Naive thymus-derived CD4-positive, alpha-beta T cell (primary cell): Measurements from ENCODE around the gene SSNA1. TPM values are rescaled to one million over a fixed set of nuclear protein-coding genes. Genes with fewer than 3 reads are reported as not detected.

ENCODE experiments used
- ATAC-seq: fragments of 150-1000 bp; cut with Tn5 transposase; 2 replicates; pipeline ENCODE4 v1.10.0; 2021; ENCODE audit warnings: mild to moderate bottlenecking, moderate library complexity
- CTCF ChIA-PET: fragments of 350-600 bp; sonication (Branson Sonifier 250); formaldehyde crosslinking; loops from one replicate; lab custom pipeline; 2021; ENCODE audit warnings: antibody characterized with exemption; lab: Charles Lee
- POLR2A ChIA-PET: fragments of 350-600 bp; sonication (Branson Sonifier 250); formaldehyde crosslinking; loops from one replicate; lab custom pipeline; 2021; ENCODE audit warnings: antibody characterized with exemption, inconsistent platforms; lab: Charles Lee
- DNase-seq, 9 donors: peaks; one replicate each; pipeline versions ENCODE4 v3.0.0 to v3.0.0-alpha.2; 2020 to 2022; ENCODE audit warnings: mixed read lengths in 1 of 9
- H3K27ac ChIP-seq: one replicate; pipeline ENCODE4 v1.7.0; 2013; ENCODE audit warnings: mild to moderate bottlenecking, low read depth, low read length, moderate library complexity
- H3K27me3 ChIP-seq, 2 donors: one replicate each; pipeline ENCODE4 v1.7.0; 2013; ENCODE audit warnings: low read length in 2 of 2, mild to moderate bottlenecking in 2 of 2, moderate library complexity in 2 of 2; ENCODE audit not compliant: control insufficient read depth in 2 of 2, insufficient read depth in 2 of 2
- H3K36me3 ChIP-seq, 3 experiments: 1 replicate in 2 of 3; 2 replicates in 1 of 3; pipeline ENCODE4 v1.7.0; 2013; ENCODE audit warnings: low read length in 3 of 3, mild to moderate bottlenecking in 3 of 3, moderate library complexity in 1 of 3; ENCODE audit not compliant: insufficient read depth in 3 of 3, control insufficient read depth in 2 of 3
- H3K4me1 ChIP-seq, 2 donors: one replicate each; pipeline ENCODE4 v1.7.0; 2013; ENCODE audit warnings: low read length in 2 of 2, mild to moderate bottlenecking in 2 of 2, moderate library complexity in 1 of 2; ENCODE audit not compliant: control insufficient read depth in 2 of 2, insufficient read depth in 2 of 2
- H3K4me3 ChIP-seq: 2 replicates; pipeline ENCODE4 v1.7.0; 2013; ENCODE audit warnings: mild to moderate bottlenecking, low read length
- H3K9me3 ChIP-seq, 3 experiments: 1 replicate in 2 of 3; 2 replicates in 1 of 3; pipeline ENCODE4 v1.7.0; 2013; ENCODE audit warnings: low read length in 3 of 3; ENCODE audit not compliant: control insufficient read depth in 2 of 3
- H3K27ac Mint-ChIP-seq, 9 donors: one replicate each; pipeline ENCODE4 v1.8.0; 2020 to 2022; ENCODE audit warnings: mixed read lengths in 9 of 9, mild to moderate bottlenecking in 8 of 9, moderate library complexity in 5 of 9, inconsistent platforms in 2 of 9
- H3K27me3 Mint-ChIP-seq, 5 donors: one replicate each; pipeline ENCODE4 v1.8.0; 2021 to 2022; ENCODE audit warnings: mixed read lengths in 5 of 5, mild to moderate bottlenecking in 1 of 5
- H3K36me3 Mint-ChIP-seq, 5 donors: one replicate each; pipeline ENCODE4 v1.8.0; 2020 to 2022; ENCODE audit warnings: mixed read lengths in 5 of 5, mild to moderate bottlenecking in 3 of 5, inconsistent platforms in 1 of 5
- H3K4me1 Mint-ChIP-seq, 7 donors: one replicate each; pipeline ENCODE4 v1.8.0; 2020 to 2022; ENCODE audit warnings: mixed read lengths in 7 of 7, mild to moderate bottlenecking in 3 of 7, inconsistent platforms in 1 of 7
- H3K4me3 Mint-ChIP-seq, 10 donors: one replicate each; pipeline ENCODE4 v1.8.0; 2020 to 2022; ENCODE audit warnings: mild to moderate bottlenecking in 10 of 10, mixed read lengths in 10 of 10, moderate library complexity in 6 of 10, inconsistent platforms in 2 of 10
- H3K9me3 Mint-ChIP-seq, 11 donors: one replicate each; pipeline ENCODE4 v1.8.0; 2020 to 2022; ENCODE audit warnings: mixed read lengths in 11 of 11, mild to moderate bottlenecking in 4 of 11, inconsistent platforms in 1 of 11, moderate library complexity in 1 of 11
- intact Hi-C, 2 donors: fragments of 100-400 bp; cut with micrococcal nuclease; formaldehyde crosslinking; loops; one replicate each; pipeline ENCODE4 v1.15.1; 2023
- polyA plus RNA-seq, 2 donors: library from polyadenylated mRNA; unstranded; fragments of 300-500 nt; fragmentation: Illumina TruSeq; gene quantifications; one replicate each; pipeline ENCODE4 v1.2.3, GENCODE V29; 2021
- total RNA-seq, 6 experiments: library from RNA in 5 of 6; stranded (reverse) in 5 of 6; gene quantifications; 1 replicate in 5 of 6; 2 replicates in 1 of 6; pipeline ENCODE4 v1.2.3 and lab custom pipeline; 2021 to 2026

The SSNA1 gene
- total and polyA plus RNA-seq, 7 experiments from 2014 or later = 37.9 to 133 (median 47.0) TPM

- H3K27me3 ChIP-seq = no peaks in the 10 kb centered on the region
Observed at GRCh38 chr9:137198051-137198901, 9.8 kb downstream of the SSNA1 start.

DNA sequence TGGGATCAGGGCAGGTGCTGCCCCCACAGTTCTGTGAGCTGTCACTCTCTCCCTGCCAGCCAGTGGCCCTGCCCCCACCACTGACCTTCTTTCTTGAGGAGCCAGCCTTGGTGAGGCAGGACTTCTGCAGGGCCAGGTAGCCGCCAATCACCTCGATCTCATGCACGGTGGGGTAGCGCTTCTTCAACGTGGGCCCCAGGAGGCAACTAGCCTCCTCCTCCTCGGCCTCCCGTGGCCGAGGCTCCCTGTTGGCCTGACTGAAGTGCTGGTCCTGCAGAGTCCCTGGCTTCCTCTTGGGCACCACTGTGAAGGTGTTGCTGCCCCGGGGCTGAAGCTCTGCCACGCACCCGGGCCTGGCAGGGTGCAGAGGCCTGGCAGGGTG lies 10.4 kb downstream of the SSNA1 start:
- intact Hi-C loops = no loop called here
- peak overlapping the region in 3 of 10 donors; percentile 25 to 81 (median 56) for H3K4me3 Mint-ChIP-seq

More at GRCh38 chr9:137198051-137198901, 9.8 kb downstream of the SSNA1 start:
- no peaks in the 10 kb centered on the region for H3K36me3 Mint-ChIP-seq
- no peak overlapping the region for H3K27ac Mint-ChIP-seq
- H3K9me3 Mint-ChIP-seq = no peaks in the 10 kb centered on the region
- Histone ChIP-seq H3K36me3 (no peaks in the 10 kb centered on the region), H3K9me3 (no peaks in the 10 kb centered on the region), H3K27ac (no peak overlapping the region), H3K4me3 (no peak overlapping the region), H3K4me1 (peaks cover 6 to 8% of the 10 kb centered on the region in 2 donors)
- ChIA-PET CTCF (no interaction called here), POLR2A (interaction anchor here (0.6 to 3.4 kb wide), 7 partner anchors 9 to 386 kb away, joined by 3 to 16 read pairs (median 4); partner anchors contain the start of genes CYSRT1, MAN1B1 and SSNA1)
- no peaks in the 10 kb centered on the region for H3K27me3 Mint-ChIP-seq
- peaks cover 9 to 21% (median 11%) of the 10 kb centered on the region in 7 donors for H3K4me1 Mint-ChIP-seq
- DNase-seq = no peak
- peak overlapping the region in 5 of 10 donors; percentile 12 to 81 (median 42) for H3K4me3 Mint-ChIP-seq
- ATAC-seq = no peak
- intact Hi-C loops = no loop called here

DNA sequence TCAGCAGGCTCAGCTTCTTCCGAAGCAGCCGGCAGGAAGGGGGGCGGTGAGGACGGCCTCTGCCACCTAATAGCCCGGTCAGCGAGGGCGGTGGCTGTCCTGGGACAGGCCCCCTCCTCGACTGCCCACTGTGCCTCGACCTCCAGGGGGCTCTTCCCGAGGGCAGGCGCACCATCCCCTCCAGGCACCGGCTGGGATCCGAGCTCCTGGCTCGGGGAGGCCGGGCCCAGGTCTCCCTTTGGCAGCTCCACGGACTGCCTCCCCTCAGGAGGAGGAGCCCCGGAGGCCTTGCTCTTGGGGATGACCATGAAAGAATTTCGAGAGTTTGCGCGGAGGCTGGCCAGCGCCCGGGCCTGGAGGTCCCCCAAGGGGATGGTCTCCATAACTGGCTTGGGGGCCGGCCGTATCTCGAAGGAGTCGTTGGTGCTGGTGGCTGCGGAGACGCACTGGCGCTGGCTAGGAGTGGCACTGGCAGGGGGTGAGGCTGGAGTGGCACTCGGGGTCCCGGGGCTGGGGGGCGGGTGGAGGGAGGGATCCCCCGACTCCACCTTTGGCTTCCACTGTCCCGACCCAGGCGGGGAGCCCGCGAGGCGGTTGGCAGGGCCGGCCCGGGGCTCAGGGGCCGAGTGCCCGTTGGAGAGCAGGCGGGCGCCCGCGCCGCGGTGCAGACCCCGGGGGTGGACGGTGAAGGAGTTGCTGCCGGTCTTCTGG lies 11.1 kb downstream of the SSNA1 start:
- peak overlapping the region in 9 of 10 donors; percentile 36 to 82 (median 77) for H3K4me3 Mint-ChIP-seq
- CTCF ChIA-PET = no interaction called here
- Histone ChIP-seq H3K27me3 (no peaks in the 10 kb centered on the region), H3K9me3 (no peaks in the 10 kb centered on the region), H3K4me1 (peaks cover 14 to 20% of the 10 kb centered on the region in 2 donors), H3K36me3 (no peaks in the 10 kb centered on the region), H3K4me3 (no peak overlapping the region), H3K27ac (no peak overlapping the region)
- H3K27me3 Mint-ChIP-seq = no peaks in the 10 kb centered on the region
- H3K9me3 Mint-ChIP-seq = no peaks in the 10 kb centered on the region
- no peak for ATAC-seq
- H3K4me1 Mint-ChIP-seq = peaks cover 16 to 31% (median 21%) of the 10 kb centered on the region in 7 donors
- no peaks in the 10 kb centered on the region for H3K36me3 Mint-ChIP-seq
- no peak for DNase-seq
- POLR2A ChIA-PET = interaction anchor here (0.8 to 3.4 kb wide), 5 partner anchors 10 to 113 kb away, joined by 3 to 16 read pairs (median 4); partner anchors contain the start of genes CYSRT1, MAN1B1, SSNA1 and TUBB4B
- peak overlapping the region in 1 of 9 donors; percentile 49 for H3K27ac Mint-ChIP-seq
- intact Hi-C loops = loop anchor here (1.0 to 10.0 kb wide), 12 partner anchors 11 to 409 kb away; partner anchors contain the start of genes ANAPC2 (in 2 of the 2), MAN1B1 (in 2 of the 2), SSNA1 (in 2 of the 2) and TUBB4B (in 2 of the 2)

More for the DNA sequence above, 10.4 kb downstream of the SSNA1 start:
- no peak overlapping the region for H3K27ac Mint-ChIP-seq
- peaks cover 7 to 13% of the 10 kb centered on the region in 2 donors for H3K4me1 ChIP-seq
- peaks cover 10 to 24% (median 14%) of the 10 kb centered on the region in 7 donors for H3K4me1 Mint-ChIP-seq
- POLR2A ChIA-PET = interaction anchor here (0.6 to 3.4 kb wide), 6 partner anchors 10 to 375 kb away, joined by 3 to 16 read pairs (median 4); partner anchors contain the start of genes CYSRT1, MAN1B1, SSNA1 and TUBB4B
- no peak overlapping the region for H3K4me3 ChIP-seq
- no peaks in the 10 kb centered on the region for H3K36me3 ChIP-seq
- no peaks in the 10 kb centered on the region for H3K9me3 ChIP-seq
- H3K36me3 Mint-ChIP-seq = no peaks in the 10 kb centered on the region
- ATAC-seq (no peak), DNase-seq (no peak)
- no peaks in the 10 kb centered on the region for H3K9me3 Mint-ChIP-seq
- no peak overlapping the region for H3K27ac ChIP-seq
- no peaks in the 10 kb centered on the region for H3K27me3 ChIP-seq
- CTCF ChIA-PET = no interaction called here
- H3K27me3 Mint-ChIP-seq = no peaks in the 10 kb centered on the region

- ATAC-seq = peak; percentile 98
- peak within 1 kb of the TSS; percentile 78 for H3K27ac ChIP-seq
- H3K36me3 ChIP-seq = peaks cover 0 to under 1% (median 0%) of the 10 kb centered on the region in 3 experiments
- no peaks in the 10 kb centered on the region for H3K36me3 Mint-ChIP-seq
- H3K9me3 Mint-ChIP-seq = peaks cover 0 to 3% (median 0%) of the 10 kb centered on the region in 11 donors
- H3K4me3 Mint-ChIP-seq = peak within 1 kb of the TSS; percentile 77 to 89 (median 84)
- H3K4me3 ChIP-seq = peak within 1 kb of the TSS; percentile 75
- H3K4me1 ChIP-seq = peaks cover 20 to 23% of the 10 kb centered on the region in 2 donors
- POLR2A ChIA-PET = interaction anchor here (0.6 to 9.0 kb wide), 13 partner anchors 10 to 399 kb away, joined by 3 to 136 read pairs (median 4); partner anchors contain the start of genes ANAPC2, MAN1B1, RABL6 and SSNA1
- no peaks in the 10 kb centered on the region for H3K27me3 ChIP-seq
- no peaks in the 10 kb centered on the region for H3K9me3 ChIP-seq
- peak within 1 kb of the TSS; percentile 12 to 91 (median 78) for H3K27ac Mint-ChIP-seq
- intact Hi-C loops = loop anchor here (1.0 to 10.0 kb wide), 12 partner anchors 12 to 410 kb away; partner anchors contain the start of genes ANAPC2 (in 2 of the 2), MAN1B1 (in 2 of the 2), SSNA1 (in 2 of the 2) and TUBB4B (in 2 of the 2)
- H3K27me3 Mint-ChIP-seq = no peaks in the 10 kb centered on the region
- CTCF ChIA-PET = interaction anchor here (1.1 to 1.3 kb wide), 2 partner anchors 21 to 71 kb away, joined by 3 read pairs; partner anchors contain the start of gene RNF208
- DNase-seq = peak; percentile 89 to 98 (median 97)
- H3K4me1 Mint-ChIP-seq = peaks cover 16 to 34% (median 23%) of the 10 kb centered on the region in 7 donors
Observed at GRCh38 chr9:137200311-137201204, 12.1 kb downstream of the SSNA1 start, which contains the start of gene TPRN. TSS of gene TPRN (minus strand) at chr9:137200741. CDS start at chr9:137200711, 30 bp downstream.

GRCh38 chr9:137201205-137201868 lies 12.9 kb downstream of the SSNA1 start:
- H3K27ac Mint-ChIP-seq = peak overlapping the region; percentile 12 to 91 (median 78)
- H3K36me3 Mint-ChIP-seq = no peaks in the 10 kb centered on the region
- no peak for ATAC-seq
- ChIA-PET CTCF (interaction anchor here (1.1 to 1.3 kb wide), 2 partner anchors 21 to 72 kb away, joined by 3 read pairs; partner anchors contain the start of gene RNF208), POLR2A (interaction anchor here (0.6 to 9.0 kb wide), 14 partner anchors 9 to 400 kb away, joined by 3 to 136 read pairs (median 4); partner anchors contain the start of genes ANAPC2, MAN1B1, RABL6 and SSNA1)
- H3K4me1 Mint-ChIP-seq = peaks cover 17 to 42% (median 29%) of the 10 kb centered on the region in 7 donors
- H3K4me1 ChIP-seq = peaks cover 28% of the 10 kb centered on the region in 2 donors
- no peaks in the 10 kb centered on the region for H3K9me3 ChIP-seq
- peak overlapping the region; percentile 75 for H3K4me3 ChIP-seq
- H3K4me3 Mint-ChIP-seq = peak overlapping the region; percentile 77 to 89 (median 84)
- intact Hi-C loops = loop anchor here (2.0 to 10.0 kb wide), 5 partner anchors 51 to 411 kb away; partner anchors contain the start of genes C8G (in 1 of the 2), FBXW5 (in 1 of the 2), MAN1B1 (in 1 of the 2) and PAXX (in 1 of the 2)
- H3K27me3 ChIP-seq = no peaks in the 10 kb centered on the region
- H3K27ac ChIP-seq = peak overlapping the region; percentile 78
- peaks cover 0 to 4% (median 0%) of the 10 kb centered on the region in 3 experiments for H3K36me3 ChIP-seq
- DNase-seq = no peak
- H3K9me3 Mint-ChIP-seq = peaks cover 0 to 3% (median 0%) of the 10 kb centered on the region in 11 donors
- H3K27me3 Mint-ChIP-seq = no peaks in the 10 kb centered on the region
